Thyroid gland (tissue), 4 donors: ENCODE data around the gene CMTM1. TPM values are rescaled to one million over a fixed set of nuclear protein-coding genes. Genes with fewer than 3 reads are reported as not detected.
"Not testable (repeated sequence)": the region's sequence is repeated elsewhere in the genome, so short reads cannot be mapped to it uniquely, and the experiment has no call there.

Experiments
- DNase-seq, 2 donors: peaks; one replicate each; pipeline ENCODE4 v3.0.0-alpha.2; 2019
- H3K27ac ChIP-seq, 3 donors: fragments of 200-600 bp; sonication (generic); 1 replicate in 2 of 3; 2 replicates in 1 of 3; pipeline ENCODE4 v1.5.1; 2016 to 2019; ENCODE audit warnings: mild to moderate bottlenecking in 1 of 3, moderate library complexity in 1 of 3
- H3K27me3 ChIP-seq: fragments of 200-600 bp; sonication (generic); one replicate; pipeline ENCODE4 v1.5.1; 2019
- H3K36me3 ChIP-seq, 2 donors: fragments of 200-600 bp; sonication (generic); one replicate each; pipeline ENCODE4 v1.5.1; 2016 to 2019
- H3K4me1 ChIP-seq, 2 donors: fragments of 200-600 bp; sonication (generic); one replicate each; pipeline ENCODE4 v1.5.1; 2017 to 2019
- H3K4me3 ChIP-seq, 3 donors: fragments of 200-600 bp; sonication (generic); replicated peaks in 1 of 3; 1 replicate in 2 of 3; 2 replicates in 1 of 3; pipeline ENCODE4 v1.5.1; 2016; ENCODE audit warnings: mild to moderate bottlenecking in 1 of 3
- H3K9me3 ChIP-seq: fragments of 200-600 bp; sonication (generic); one replicate; pipeline ENCODE4 v1.5.1; 2017
- CTCF ChIP-seq, 6 experiments: fragments of 200-600 bp in 3 of 6; fragments of 450-650 bp in 3 of 6; sonication (generic) in 3 of 6; IDR thresholded peaks; one replicate each; pipeline ENCODE4 v1.5.1; 2016 to 2019; ENCODE audit warnings: antibody characterized with exemption in 6 of 6, mild to moderate bottlenecking in 2 of 6, inconsistent platforms in 1 of 6, moderate library complexity in 1 of 6
- POLR2A ChIP-seq, 2 donors: fragments of 450-650 bp; IDR thresholded peaks; one replicate each; pipeline ENCODE4 v1.6.1; 2017; ENCODE audit warnings: antibody characterized with exemption in 2 of 2, mild to moderate bottlenecking in 2 of 2, moderate library complexity in 1 of 2
- WGBS, 2 donors: methylation state at CpG; one replicate each; pipeline ENCODE4 v1.1.5; 2017; 5-methylcytosine and 5-hydroxymethylcytosine counted together
- intact Hi-C: fragments of 100-400 bp; cut with DNase I; formaldehyde crosslinking; loops from one replicate; pipeline ENCODE4 v1.15.1; 2023
- total RNA-seq, 4 donors: library from RNA; depleted of rRNA; stranded (reverse); fragments of >200 nt; gene quantifications; one replicate each; pipeline ENCODE4 v1.2.3, GENCODE V29; 2016

CMTM1 gene
- total RNA-seq, 4 donors from 2014 or later: 3.8 TPM; not detected in 3

- Histone ChIP-seq H3K36me3 (peaks cover 0 to 5% of the 10 kb centered on the region in 2 donors), H3K27ac (no peak overlapping the region), H3K4me3 (no peak overlapping the region), H3K27me3 (no peaks in the 10 kb centered on the region), H3K9me3 (no peaks in the 10 kb centered on the region), H3K4me1 (peaks cover 0 to 4% of the 10 kb centered on the region in 2 donors)
- DNase-seq: no peak
- intact Hi-C loops: no loop called here
- no peak for TF ChIP-seq CTCF (IDR thresholded peaks at IDR 0.05)
- WGBS, 2 donors: 90 to 96% methylated on average over 3 of the region's 3 CpGs
Observed at GRCh38 chr16:66561381-66562080, 4.7 kb upstream of the CMTM1 start.

- WGBS, 2 donors: 90% methylated on average over 1 of the region's 1 CpG
- peaks cover 0 to 4% of the 10 kb centered on the region in 2 donors for H3K4me1 ChIP-seq
- TF ChIP-seq CTCF (IDR thresholded peaks at IDR 0.05) (no peak), POLR2A (IDR thresholded peaks at IDR 0.05) (no peak)
- no peak for DNase-seq
- no peaks in the 10 kb centered on the region for H3K27me3 ChIP-seq
- H3K9me3 ChIP-seq: no peaks in the 10 kb centered on the region
- intact Hi-C loops: no loop called here
- H3K36me3 ChIP-seq: peaks cover 0 to 8% of the 10 kb centered on the region in 2 donors
- H3K27ac ChIP-seq: no peak overlapping the region
- no peak overlapping the region for H3K4me3 ChIP-seq
Observed at GRCh38 chr16:66562409-66562808, 3.8 kb upstream of the CMTM1 start.

- H3K4me1 ChIP-seq: peaks cover 0 to 4% of the 10 kb centered on the region in 2 donors
- H3K4me3 ChIP-seq: no peak overlapping the region
- no peak overlapping the region for H3K27ac ChIP-seq
- H3K27me3 ChIP-seq: no peaks in the 10 kb centered on the region
- intact Hi-C loops: no loop called here
- H3K9me3 ChIP-seq: no peaks in the 10 kb centered on the region
- peaks cover 0 to 8% of the 10 kb centered on the region in 2 donors for H3K36me3 ChIP-seq
- 89 to 96% methylated on average over 2 of the region's 2 CpGs for WGBS, 2 donors
- TF ChIP-seq POLR2A (IDR thresholded peaks at IDR 0.05): no peak
- no peak for TF ChIP-seq CTCF (IDR thresholded peaks at IDR 0.05)
- DNase-seq: no peak
Observed at GRCh38 chr16:66562986-66563385, 3.3 kb upstream of the CMTM1 start.

GRCh38 chr16:66563574-66564334 lies 2.5 kb upstream of the CMTM1 start:
- 96 to 99% methylated on average over 2 of the region's 2 CpGs for WGBS, 2 donors
- no peaks in the 10 kb centered on the region for H3K27me3 ChIP-seq
- no peak for TF ChIP-seq POLR2A (IDR thresholded peaks at IDR 0.05)
- no peak for TF ChIP-seq CTCF (IDR thresholded peaks at IDR 0.05)
- H3K36me3 ChIP-seq: peaks cover 0 to 8% of the 10 kb centered on the region in 2 donors
- no peak for DNase-seq
- H3K4me3 ChIP-seq: no peak overlapping the region
- no peaks in the 10 kb centered on the region for H3K9me3 ChIP-seq
- H3K27ac ChIP-seq: no peak overlapping the region
- intact Hi-C loops: no loop called here
- peaks cover 0 to 4% of the 10 kb centered on the region in 2 donors for H3K4me1 ChIP-seq

- DNase-seq, H3K4me1 ChIP-seq, intact Hi-C loops, H3K27me3 ChIP-seq, H3K4me3 ChIP-seq, H3K9me3 ChIP-seq, H3K36me3 ChIP-seq, H3K27ac ChIP-seq: not testable (repeated sequence)
- 97 to 98% methylated on average over 3 of the region's 3 CpGs for WGBS, 2 donors
Observed at GRCh38 chr16:66567270-66567669, 1.0 kb downstream of the CMTM1 start.
